ENCODE measurements around the gene CCDC180. TPM values are rescaled to one million over a fixed set of nuclear protein-coding genes. Genes with fewer than 3 reads are reported as not detected.

CCDC180 gene
- total RNA-seq, 1 donor: 4.2 TPM

GRCh38 chr9:97349400-97349799 lies 41.9 kb downstream of the CCDC180 start:
- no peak for TF ChIP-seq CTCF (IDR thresholded peaks at IDR 0.05; ENCODE audit: insufficient read depth, low read length)
- no peak for DNase-seq (ENCODE audit: low read depth)
- no peak overlapping the region for H3K4me3 ChIP-seq (ENCODE audit: low read depth, low read length)

GRCh38 chr9:97354637-97355036 lies 47.2 kb downstream of the CCDC180 start:
- H3K4me3 ChIP-seq (ENCODE audit: low read depth, low read length): no peak overlapping the region
- TF ChIP-seq CTCF (IDR thresholded peaks at IDR 0.05; ENCODE audit: insufficient read depth, low read length): no peak
- DNase-seq (ENCODE audit: low read depth): no peak

- no peak for TF ChIP-seq CTCF (IDR thresholded peaks at IDR 0.05; ENCODE audit: insufficient read depth, low read length)
- no peak overlapping the region for H3K4me3 ChIP-seq (ENCODE audit: low read depth, low read length)
- DNase-seq (ENCODE audit: low read depth): no peak
Measured at GRCh38 chr9:97357056-97357455, 49.6 kb downstream of the CCDC180 start.

Small RNAs within 50 kb of the gene (small RNA-seq; reads per million reads assigned to genes)
- not detected for gene AL512590.2
- gene CCDC180: not detected

Other genes starting within 250 kb of the CCDC180 start
- 4.9 and 12.2 TPM in 2 replicates for gene TDRD7, start 104.4 kb downstream of the CCDC180 start, total RNA-seq (ENCODE audit: low replicate concordance)
- gene TMOD1, start 194.0 kb downstream of the CCDC180 start, total RNA-seq (ENCODE audit: low replicate concordance): 0.16 and 0.18 TPM in 2 replicates

Measured in fibroblast of the aortic adventitia (primary cell).